NCI-H345 (cell line): ENCODE data around the gene ZNF532.

ENCODE experiments used
- DNase-seq: peaks from one replicate; lab custom pipeline; 2025; lab: John Stamatoyannopoulos, UW

Gene ZNF532

DNA sequence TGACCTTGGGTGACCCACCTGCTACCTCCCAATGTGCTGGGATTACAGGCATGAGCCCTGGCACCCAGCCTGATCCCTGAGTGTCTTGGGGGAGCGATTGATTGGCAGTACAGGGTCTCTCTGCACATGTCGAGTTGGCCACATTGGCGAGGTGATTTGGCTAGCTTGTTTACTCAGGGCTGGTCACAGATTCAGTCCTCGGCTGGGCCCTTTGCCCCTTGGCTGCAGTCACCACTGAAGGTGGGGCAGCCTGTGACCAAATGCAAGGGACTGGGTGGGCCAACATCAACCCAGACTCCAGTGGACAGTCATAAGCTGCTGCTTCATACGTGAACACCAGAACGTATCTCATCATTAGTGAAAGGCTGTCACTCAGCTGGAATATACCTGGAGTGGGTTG, 114.9 kb downstream of the ZNF532 start:
- DNase-seq, result no peak

DNA sequence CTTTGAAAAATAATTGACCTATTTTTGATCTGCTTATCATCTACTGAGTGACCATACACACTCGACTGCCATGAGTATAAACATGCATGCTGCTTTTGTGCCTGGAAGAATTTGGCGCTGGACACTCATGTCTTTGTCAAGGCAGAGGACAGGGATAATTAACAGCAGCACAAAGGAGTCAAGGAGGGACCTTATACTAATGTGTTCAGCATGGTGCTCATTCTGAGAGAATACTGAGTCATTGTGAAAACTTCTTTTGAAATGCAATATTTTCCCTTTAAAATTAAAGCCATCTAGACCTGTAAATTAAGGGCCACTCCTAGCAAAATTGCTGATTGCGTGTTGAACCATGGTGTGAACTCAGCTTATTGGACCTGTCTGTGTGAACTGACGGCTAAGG, 116.3 kb downstream of the ZNF532 start:
- DNase-seq, result no peak

DNA sequence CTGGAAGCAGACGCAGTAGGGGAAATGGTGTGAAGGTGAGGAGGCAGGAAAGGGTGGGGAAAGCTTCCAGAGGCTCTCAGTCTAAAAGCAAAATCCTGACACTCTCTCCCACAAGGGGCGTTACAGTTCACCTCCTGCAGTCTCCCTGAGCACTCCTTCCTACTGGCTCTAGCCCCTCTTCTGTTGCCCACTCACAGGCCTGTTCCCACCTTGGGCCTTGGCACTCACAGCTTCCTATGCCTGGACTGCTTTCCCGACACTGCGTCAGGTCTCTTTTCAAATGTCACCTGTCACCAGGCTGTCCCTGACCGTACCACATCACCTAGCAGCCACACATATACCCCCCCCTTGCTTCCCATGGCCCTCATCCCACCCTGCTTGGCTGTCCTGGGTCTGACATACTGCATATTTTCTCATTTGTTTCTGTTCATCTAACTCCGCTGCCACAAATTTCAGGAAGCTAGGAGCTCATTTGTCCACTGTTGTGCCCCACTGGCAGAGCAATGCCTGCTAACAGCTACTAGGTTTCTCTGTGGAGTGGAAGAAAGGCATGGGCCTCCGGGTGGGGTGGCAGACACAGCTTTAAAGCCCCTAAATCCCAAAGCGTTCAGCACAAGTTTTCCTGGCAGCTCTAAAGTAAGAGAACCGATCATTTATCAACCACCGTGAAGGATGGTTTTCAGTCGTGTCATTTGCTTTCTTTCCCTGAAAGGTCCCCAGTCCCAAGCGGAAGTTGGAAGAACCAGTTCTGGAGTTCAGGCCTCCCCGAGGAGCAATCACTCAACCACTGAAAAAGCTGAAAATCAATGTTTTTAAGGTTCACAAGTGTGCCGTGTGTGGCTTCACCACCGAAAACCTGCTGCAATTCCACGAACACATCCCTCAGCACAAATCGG, 118.8 kb downstream of the ZNF532 start:
- DNase-seq, result no peak

DNA sequence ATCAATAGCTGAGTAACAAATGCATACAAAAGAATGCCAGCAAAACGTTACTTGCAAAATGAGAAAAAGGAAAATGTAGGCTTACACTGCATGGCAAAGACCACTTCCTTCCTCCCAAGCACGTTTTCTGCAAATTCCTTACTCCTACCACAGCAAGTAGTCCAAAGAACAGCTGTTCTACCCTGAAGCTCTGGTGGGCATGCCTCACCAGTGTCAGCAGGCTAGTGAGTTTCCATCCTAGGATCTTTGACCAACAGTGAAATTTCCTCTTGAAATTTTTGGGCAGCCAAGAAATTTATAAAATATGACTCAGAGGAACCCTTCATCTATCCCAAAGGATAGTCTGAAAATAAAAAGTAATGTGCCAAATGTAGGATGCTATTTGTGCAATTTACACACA, 123.9 kb downstream of the ZNF532 start:
- no peak for DNase-seq

DNA sequence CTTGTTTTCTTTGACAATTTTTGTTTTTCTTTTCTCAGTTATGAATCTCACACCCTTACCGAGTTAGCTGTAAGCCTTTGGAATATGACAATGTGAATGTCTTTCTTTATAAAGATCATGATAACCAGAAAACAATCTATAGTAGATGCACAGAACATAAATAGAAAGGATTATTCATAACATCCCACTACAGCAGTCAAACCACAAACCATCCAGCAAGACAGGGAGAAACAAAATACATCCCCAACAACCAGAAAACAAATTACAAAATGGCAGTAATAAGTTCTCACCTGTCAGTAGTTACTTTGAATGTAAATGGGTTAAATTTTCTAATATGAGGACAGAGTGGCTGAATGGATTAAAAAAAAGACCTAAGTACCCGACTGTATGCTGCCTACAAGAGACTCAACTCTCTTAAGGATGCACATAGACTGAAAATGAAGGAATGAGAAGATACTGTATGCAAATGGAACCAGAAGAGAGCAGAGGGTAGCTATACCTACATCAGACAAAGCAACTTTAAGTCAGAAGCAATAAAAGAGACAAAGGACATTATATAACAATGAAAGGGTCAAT, 124.6 kb downstream of the ZNF532 start:
- DNase-seq, result no peak

DNA sequence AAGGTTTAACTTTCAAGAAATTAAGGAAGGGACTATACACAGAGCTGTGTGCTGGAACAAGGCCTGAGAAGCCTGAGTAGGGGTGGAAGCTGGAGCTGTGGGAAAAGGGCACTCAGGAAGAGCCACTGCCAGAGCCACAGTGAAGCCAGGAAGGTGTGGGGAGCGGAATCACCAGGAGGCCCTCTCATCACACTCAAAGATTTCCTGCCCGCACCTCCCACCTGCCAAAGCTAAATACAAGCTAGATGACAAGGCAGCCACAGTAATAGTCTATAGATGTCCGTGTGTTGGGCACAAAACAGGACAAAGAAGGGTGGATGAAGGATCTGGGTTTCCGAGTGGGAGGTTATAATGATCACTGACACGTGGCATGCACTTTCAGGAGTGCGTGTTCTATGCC, 126.0 kb downstream of the ZNF532 start:
- DNase-seq, result peak; percentile 52

DNA sequence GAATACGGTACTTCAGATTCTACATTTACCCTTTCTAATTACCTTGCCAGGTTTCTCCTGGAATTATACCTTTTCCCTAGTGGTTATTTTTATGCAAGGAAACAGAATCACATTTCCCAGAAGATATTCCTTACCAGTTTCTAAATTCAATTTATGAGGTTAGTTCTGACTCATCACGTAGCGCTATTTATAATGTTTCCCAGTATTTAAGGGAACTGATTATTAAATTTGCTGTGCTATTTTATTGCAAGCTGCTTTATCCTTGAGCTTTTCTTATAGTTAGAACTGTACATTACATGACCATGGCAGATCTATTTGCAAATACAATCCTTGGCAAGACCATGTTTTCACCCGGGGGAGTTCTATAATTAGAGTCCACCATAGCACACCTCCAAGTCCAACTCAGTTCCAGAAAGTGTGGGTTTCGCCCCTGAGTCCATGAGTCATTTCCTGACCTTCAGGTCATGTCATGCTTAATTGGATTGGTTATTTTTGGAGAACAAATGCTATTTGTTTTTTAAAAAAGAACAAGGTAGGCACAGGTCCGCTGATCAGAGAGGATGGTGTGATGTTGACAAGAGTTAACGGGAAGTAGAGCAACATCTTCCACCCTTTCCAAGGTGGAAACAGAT, 126.6 kb downstream of the ZNF532 start:
- DNase-seq, result no peak

DNA sequence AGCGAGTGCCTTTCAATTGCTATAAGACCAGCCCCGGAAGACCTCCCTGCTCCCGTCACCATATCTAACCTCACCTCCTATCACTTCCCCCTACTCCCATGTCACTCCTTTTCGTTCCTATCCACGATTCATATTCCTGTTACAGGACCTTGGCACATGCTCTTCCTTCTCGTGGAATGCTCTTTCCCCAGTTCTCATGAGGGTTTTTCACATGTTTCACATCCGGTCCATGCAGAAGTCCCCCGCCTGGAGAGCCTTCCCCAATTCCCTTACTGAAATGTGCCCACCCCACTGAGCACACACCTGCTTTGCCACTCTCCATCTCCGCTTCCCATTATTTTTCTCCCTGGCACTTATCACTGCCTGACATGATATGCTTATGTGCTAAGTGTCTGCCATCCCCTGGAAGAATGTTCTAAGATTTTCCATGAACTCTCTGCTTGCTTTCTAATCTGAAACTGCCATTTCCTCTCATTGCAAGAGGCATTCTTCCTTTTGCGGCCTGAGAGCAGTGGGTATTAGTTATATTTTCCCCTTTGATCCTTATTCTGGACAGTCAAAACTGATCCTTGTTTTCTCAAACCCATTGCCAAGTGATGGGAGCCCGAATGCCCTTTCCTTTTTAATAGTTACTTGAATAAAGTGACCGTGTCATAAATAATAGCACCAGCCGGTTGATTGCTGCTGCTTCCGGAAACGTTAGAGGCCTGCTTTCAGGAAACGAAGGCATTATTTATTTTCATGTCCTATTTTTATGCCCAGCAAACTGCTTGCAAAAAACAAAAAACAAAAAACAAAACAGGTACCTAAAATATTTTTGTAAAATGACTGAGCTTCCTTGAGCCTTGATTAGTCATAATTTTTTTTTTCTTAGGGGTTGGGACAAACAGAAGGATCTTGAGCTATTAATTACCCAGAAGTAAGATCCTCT, 127.9 kb downstream of the ZNF532 start:
- DNase-seq, result no peak

DNA sequence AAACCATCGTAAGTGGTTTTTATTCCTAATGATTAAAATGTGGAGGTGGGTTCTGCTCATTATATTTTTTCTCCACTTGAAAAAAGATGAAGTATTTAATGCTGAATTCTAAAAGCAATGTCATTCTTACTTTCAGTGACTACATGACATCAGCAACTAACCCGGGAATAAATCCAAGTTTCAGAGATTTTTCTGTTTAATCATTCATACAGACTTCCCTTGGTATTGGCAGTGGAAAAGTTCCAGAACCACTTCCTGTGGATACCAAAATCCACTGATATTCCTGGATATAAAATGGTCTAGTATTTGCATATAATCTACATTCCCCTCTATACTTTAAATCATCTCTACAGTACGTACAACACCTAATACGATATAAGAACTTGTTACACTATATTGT, 128.6 kb downstream of the ZNF532 start:
- no peak for DNase-seq

DNA sequence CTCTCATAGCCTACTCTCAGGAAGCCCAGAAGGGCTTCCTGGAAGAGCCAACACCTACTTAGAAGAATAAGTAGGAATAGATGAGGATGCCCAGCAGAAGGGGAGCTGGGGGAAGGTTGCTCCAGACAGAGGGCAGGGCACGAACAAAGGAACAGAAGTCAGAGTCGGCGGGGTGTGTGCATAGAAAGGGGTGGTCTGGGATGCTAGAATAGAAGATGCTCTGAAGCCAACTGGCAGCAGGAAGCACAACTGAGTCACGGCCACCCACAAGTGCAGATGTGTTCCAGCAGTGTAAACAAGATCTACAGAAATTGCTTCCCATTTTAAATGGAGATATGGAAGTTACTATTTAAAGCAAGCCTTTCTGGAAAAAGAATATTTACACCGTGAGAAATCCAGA, 131.0 kb downstream of the ZNF532 start:
- no peak for DNase-seq

DNA sequence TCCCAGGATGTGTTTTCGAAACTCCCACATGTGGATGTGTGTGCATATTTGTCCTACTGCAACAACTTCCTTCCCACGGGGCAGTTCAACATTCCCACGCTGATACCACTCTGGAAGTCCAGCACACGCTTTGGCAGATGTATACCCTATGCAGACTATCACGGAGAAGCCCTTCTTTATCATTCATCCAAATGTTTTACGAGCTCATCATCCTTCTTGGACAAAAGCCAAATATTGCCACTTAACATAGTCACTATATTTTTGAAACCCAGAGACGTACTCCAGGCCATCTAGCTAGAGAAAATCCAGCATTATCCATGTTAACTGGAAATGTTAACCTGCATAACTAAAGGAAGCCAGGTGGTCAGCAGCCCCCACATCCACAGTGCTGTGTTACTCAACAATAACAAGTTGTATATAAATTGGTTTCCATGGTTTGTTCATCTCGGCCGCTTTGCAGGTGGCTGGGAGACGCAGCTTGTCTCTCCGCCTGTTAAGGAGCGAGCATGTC, 131.5 kb downstream of the ZNF532 start:
- DNase-seq, result peak; percentile 13

DNA sequence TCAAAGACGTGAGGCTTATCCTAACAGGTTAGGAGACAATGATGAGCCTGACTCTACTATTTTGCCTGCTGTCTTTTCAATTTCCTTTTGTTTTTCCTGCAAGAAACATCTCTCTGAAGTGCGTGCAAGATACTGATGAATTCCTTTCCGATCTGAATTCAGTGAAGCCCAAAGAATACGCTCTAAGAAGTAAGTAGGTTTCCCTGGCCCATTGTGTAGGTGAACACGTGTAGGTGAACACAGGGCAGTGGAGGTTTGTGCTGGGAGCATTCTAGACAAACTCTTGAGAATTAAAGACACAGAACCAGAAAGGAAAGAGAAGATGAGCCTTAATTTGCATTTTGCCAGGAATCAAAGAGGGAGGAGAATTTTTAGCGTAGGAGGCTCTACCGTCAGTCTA, 132.0 kb downstream of the ZNF532 start:
- DNase-seq, result no peak

DNA sequence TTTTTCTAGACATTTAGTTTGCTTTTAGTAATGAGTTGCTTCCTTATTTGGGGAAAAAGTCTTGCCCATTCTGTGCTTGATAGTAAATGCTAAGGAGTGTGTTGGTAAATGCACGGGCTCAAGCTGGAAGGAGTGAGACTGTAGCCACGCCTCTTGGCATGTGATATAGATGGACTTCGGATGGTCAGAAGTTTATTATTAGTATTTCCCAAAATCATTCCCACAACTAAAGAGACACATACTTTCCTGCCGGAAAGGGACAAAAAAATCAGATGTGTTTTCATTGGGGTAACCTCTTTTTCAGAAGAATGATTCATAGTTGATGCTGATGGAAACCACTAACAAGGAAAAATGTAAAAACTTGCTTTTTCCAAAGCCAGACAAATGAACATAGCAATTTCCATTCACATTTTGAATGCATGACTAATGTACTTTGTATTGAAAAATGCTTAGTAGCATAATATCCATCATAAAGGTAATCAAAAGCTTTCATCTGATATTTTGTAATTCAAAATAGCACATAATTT, 133.2 kb downstream of the ZNF532 start:
- DNase-seq, result no peak

DNA sequence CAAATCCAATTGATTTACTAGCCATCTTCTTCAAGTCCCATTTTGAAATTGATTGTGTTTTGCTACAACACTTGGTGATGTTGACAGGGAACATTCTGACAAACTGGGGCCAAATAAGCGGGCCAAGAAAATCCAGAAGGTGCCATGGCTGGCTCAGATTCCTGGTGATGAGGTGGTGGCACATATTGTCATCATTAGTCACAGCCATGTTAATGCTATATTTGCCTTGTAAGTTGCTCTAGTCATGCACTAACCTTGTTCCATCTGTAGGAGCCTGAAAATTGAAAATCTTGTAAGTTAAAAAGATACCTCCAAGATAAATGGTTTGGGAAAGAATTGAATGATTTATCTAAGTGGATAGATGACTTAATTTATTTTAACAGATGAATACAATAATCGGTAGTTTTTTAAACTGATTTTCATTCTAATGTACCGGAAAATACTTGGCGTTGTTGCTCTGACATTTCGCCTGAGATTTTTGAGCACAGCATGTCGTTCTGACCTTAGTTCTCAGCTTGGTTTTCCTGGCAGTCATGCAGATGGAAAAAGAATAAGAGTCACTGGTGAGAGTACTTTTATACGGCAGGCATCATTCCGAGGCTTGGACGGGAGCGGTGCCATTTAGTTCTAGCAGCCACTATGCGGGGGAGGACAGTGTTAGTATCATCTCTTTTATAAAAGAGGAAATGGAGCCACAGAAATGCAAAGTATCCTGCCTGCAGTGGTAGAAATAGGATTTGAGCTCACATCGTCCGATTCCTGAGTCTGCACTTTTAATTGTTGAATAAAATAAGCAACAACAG, 133.9 kb downstream of the ZNF532 start:
- no peak for DNase-seq

DNA sequence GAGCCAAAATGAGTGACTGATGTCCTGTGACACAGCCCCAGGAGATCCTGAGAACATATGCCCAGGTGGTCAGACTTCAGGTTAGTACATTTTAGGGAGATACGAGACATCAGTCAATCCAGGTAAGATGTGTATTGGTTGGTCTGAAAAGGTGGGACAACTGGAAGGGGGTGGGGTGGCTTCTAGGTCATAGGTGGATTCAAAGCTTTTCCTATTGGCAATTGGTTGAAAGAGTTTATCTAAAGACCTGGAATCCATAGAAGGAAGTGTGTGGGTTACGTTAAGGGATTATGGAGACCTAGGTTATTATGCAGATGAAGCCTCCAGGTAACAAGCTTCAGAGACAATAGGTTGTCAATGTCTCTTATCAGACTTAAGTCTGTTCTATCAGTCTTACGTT, 136.5 kb downstream of the ZNF532 start:
- DNase-seq, result no peak

DNA sequence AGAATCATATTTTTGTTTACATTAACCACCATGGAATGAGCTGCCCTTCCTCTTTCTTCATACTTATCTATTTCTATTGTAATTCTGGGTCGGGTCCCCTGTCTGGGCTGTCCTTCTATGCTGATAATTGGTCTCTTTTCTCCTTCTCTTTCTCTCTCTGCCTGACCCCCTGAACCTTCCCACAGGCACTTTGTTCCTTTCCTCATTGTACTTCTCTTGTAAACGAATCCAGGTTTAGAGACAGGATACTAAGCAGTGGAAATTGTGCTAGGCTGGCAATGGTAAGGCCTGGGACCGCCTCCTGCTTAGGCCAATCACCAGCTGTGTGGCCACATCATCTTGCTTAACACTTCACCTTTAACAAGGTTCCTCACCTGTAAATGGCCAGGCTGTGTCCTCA, 137.0 kb downstream of the ZNF532 start:
- no peak for DNase-seq

DNA sequence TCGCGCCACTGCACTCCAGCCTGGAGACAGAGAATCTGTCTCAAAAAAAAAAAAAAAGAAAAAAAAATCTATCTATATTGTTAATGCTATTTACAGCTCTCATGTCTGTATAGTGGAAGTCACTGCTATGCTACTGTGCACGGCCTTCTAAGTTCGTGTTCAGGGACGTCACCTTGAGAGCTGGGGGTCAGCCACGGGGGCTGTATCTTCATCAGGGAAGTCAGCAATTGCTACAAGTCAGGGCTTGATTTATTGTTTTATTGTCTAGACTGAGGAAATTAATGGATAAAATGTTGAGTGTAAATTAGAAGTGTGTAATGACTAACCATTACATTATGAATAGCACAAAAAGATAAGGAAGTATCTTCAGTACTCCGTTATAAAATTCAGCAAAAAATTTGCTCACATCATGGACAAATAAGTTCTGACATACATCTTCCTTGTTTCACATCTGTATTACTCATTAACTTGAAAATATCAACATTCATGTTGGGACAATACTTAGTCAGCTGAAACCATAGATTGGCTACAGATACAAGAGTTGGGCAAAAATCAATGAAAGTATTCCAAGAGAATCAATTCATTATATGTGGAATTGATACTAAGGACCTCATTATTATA, 138.4 kb downstream of the ZNF532 start:
- DNase-seq, result no peak

DNA sequence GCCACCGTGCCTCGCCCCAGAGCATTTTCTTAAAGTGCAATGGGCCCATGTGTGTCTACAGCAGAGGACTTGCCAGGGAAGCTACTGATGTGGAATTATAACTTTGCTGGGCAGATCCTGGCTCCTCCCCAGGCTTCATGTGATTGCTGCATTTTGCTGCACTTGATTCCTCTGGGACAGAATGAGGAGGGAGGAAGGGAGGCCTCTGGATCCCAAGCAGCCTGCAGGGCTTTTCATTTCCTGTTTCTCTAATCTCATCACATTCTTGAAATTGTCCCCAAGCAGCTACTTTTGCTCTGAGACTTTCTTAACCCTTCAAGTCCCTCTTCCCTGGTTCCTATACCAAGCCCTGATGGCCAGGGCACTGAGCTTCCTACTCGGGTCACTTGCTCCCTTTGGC, 140.6 kb downstream of the ZNF532 start:
- no peak for DNase-seq

DNA sequence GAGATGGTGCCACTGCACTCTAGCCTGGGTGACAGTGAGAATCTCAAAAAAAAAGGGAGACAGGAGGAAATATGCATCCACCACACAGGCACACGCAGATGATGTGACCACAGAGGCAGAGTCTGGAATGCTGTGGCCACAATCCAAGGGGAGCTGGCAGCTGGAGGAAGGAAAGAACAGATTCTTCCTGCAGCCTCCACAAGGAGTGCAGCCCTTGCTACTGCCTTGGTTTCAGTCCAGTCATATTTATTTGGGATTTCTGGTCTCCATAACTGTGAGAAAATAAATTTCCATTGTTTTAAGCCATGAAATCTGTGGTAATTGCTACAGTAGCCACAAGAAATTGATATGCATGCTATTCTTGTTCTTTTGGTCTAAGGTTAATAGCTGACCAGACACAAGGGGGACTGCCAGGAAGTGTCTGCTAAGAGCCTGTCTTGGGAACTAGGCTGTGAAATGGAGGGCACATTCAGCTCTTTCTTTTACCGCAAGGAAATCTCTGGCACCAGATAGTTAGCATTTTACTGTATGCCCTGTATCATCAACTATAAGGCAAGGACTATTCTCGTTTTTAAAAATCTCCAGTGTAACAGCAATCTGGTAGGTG, 141.9 kb downstream of the ZNF532 start:
- no peak for DNase-seq
